Erythroblast (primary cell): ENCODE results near the gene CDC42EP4.

Source experiments
- GATA1 ChIP-seq: IDR thresholded peaks from 2 replicates; pipeline ENCODE4 v1.6.1; 2011; ENCODE audit warnings: low read depth, mild to moderate bottlenecking, control low read depth, low read length, moderate library complexity
- POLR2A ChIP-seq: IDR thresholded peaks from 2 replicates; pipeline ENCODE4 v1.6.1; 2011; ENCODE audit warnings: mild to moderate bottlenecking, low read length

- TF ChIP-seq POLR2A (no peak), GATA1 (no peak)
Measured at GRCh38 chr17:73268582-73269328, 43.0 kb downstream of the CDC42EP4 start.
